Prostate gland (tissue), 2 donors: Measurements from ENCODE around the gene TPSD1.

Source experiments
- CTCF ChIP-seq, 4 experiments: fragments of 200-600 bp in 2 of 4; fragments of 450-650 bp in 2 of 4; sonication (generic) in 2 of 4; IDR thresholded peaks; 1 replicate in 3 of 4; 2 replicates in 1 of 4; pipeline ENCODE4 v1.5.1; 2016 to 2019; ENCODE audit warnings: antibody characterized with exemption in 4 of 4, mild to moderate bottlenecking in 2 of 4, moderate library complexity in 2 of 4
- POLR2A ChIP-seq: fragments of 450-650 bp; IDR thresholded peaks from one replicate; pipeline ENCODE4 v1.6.1; 2016; ENCODE audit warnings: antibody characterized with exemption, mild to moderate bottlenecking
- POLR2AphosphoS5 ChIP-seq: sonication (generic); formaldehyde crosslinking; IDR thresholded peaks from one replicate; pipeline ENCODE4 v1.6.1; 2017; ENCODE audit warnings: antibody characterized with exemption

GRCh38 chr16:1299012-1299867 is 43.4 kb downstream of the TPSD1 start:
- TF ChIP-seq CTCF (IDR thresholded peaks at IDR 0.05): no peak
- TF ChIP-seq POLR2AphosphoS5: no peak
- peak; percentile 36 for TF ChIP-seq POLR2A
